NB4 (cell line): ENCODE results near the gene RAB11FIP3.
A peak's percentile ranks its signal among the peaks of the same experiment; 100 is the strongest.
"Not testable (repeated sequence)": the region's sequence is repeated elsewhere in the genome, so short reads cannot be mapped to it uniquely, and the experiment has no call there.

Experiments
- DNase-seq: peaks from one replicate; pipeline ENCODE4 v3.0.0; 2010; ENCODE audit warnings: low read depth
- H3K4me3 ChIP-seq: one replicate; pipeline ENCODE4 v1.5.1; 2011; ENCODE audit warnings: mild to moderate bottlenecking, low read depth, low read length, moderate library complexity
- MYC ChIP-seq: IDR thresholded peaks from 2 replicates; pipeline ENCODE4 v1.6.1; 2011; ENCODE audit warnings: low read depth, low read length
- POLR2A ChIP-seq: IDR thresholded peaks from 2 replicates; pipeline ENCODE4 v1.6.1; 2011; ENCODE audit warnings: mild to moderate bottlenecking; ENCODE audit not compliant: insufficient read length; ENCODE audit errors: extremely low read depth
- TF ChIP-seq, protein P1 (sequence below): IDR thresholded peaks from 2 replicates; pipeline ENCODE4 v1.6.1; 2011; ENCODE audit warnings: low read depth, low read length
- TF ChIP-seq, protein P2 (sequence below): IDR thresholded peaks from one replicate; pipeline ENCODE4 v1.5.1; 2012; ENCODE audit warnings: low read depth, low read length

Gene RAB11FIP3

DNA sequence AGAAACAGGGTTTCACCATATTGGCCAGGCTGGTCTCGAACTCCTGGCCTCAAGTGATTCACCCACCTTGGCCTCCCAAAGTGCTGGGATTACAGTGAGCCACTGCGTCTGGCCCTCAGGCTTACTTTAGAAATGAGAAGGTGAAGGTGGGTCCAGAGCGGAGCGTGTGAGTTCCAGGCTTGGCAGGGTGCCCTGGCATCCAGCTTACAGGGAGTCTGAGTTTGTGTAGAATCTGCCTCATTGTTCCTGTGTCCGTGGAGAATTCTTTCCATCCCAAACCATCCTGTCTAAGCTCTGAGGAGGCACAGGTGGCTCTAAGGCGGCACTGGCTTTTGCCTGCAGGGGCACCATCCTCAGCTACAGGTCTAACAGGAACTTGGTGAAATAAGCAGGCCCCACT, 50.6 kb downstream of the RAB11FIP3 start:
- DNase-seq = no peak
- no peak overlapping the region for H3K4me3 ChIP-seq
- TF ChIP-seq, protein P1, sequence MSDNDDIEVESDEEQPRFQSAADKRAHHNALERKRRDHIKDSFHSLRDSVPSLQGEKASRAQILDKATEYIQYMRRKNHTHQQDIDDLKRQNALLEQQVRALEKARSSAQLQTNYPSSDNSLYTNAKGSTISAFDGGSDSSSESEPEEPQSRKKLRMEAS = no peak
- no peak for TF ChIP-seq MYC
- no peak for TF ChIP-seq POLR2A
- TF ChIP-seq, protein P2, sequence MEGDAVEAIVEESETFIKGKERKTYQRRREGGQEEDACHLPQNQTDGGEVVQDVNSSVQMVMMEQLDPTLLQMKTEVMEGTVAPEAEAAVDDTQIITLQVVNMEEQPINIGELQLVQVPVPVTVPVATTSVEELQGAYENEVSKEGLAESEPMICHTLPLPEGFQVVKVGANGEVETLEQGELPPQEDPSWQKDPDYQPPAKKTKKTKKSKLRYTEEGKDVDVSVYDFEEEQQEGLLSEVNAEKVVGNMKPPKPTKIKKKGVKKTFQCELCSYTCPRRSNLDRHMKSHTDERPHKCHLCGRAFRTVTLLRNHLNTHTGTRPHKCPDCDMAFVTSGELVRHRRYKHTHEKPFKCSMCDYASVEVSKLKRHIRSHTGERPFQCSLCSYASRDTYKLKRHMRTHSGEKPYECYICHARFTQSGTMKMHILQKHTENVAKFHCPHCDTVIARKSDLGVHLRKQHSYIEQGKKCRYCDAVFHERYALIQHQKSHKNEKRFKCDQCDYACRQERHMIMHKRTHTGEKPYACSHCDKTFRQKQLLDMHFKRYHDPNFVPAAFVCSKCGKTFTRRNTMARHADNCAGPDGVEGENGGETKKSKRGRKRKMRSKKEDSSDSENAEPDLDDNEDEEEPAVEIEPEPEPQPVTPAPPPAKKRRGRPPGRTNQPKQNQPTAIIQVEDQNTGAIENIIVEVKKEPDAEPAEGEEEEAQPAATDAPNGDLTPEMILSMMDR = no peak

DNA sequence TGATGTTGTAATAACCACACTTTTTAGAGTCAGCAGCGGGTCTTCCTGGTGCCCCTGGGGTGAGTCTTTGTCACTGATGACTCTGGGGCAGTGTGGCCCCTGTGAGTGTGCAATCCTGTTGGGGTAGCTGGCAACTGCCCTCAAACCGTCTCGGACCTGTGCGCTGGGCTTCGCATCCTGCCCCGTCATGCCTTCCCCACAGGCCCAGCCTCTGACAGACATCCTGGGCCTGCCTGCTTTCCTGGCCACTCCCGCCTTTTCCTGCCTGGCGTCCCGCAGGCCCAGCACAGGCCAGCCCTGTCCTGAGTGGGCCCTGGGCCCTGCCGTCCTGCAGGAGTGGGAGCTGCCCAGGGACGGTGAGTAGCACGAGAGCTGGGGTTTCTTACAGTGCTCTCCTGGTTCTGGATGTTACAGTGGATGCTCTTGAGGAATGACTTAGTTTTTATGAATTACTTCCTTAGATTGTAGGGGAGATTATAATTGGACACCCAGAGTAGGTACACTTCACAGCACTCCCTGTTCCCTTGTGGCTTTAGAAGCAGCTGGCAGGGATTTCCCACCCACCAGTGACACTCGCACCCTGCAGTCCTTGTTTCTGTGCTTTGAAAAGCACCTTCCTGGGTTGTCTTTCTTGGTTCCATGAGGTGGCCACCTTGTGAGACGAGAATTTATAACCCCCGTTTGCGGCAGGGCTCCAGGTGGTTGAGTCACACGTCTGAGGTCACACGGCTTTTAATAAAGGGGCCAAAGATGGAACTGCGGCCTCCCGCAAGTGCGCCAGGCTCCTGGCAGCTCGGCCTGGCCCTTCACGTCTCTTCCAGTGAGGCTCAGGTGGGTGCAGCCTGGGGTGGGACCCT, 52.1 kb downstream of the RAB11FIP3 start:
- DNase-seq = peak; percentile 80
- H3K4me3 ChIP-seq = no peak overlapping the region
- TF ChIP-seq, protein P2 = no peak
- no peak for TF ChIP-seq POLR2A
- TF ChIP-seq, protein P1 = peak; percentile 45; the same call in 1 of the 2 replicates

DNA sequence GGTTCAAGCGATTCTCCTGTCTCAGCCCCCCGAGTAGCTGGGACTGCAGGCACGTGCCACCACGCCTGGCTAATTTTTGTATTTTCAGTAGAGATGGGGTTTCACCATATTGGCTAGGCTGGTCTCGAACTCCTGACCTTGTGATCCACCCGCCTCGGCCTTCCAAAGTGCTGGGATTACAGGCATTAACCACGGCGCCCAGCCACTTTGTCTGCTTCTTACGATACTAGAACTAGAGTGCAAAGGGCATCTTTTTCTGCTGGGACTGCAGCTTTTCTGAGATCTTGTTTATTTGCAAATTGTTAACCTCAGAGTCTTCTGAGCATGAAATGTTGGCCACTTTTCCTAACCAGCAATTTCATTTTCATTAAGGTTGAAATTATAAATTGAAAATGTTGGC, 52.8 kb downstream of the RAB11FIP3 start:
- H3K4me3 ChIP-seq, DNase-seq: not testable (repeated sequence)

DNA sequence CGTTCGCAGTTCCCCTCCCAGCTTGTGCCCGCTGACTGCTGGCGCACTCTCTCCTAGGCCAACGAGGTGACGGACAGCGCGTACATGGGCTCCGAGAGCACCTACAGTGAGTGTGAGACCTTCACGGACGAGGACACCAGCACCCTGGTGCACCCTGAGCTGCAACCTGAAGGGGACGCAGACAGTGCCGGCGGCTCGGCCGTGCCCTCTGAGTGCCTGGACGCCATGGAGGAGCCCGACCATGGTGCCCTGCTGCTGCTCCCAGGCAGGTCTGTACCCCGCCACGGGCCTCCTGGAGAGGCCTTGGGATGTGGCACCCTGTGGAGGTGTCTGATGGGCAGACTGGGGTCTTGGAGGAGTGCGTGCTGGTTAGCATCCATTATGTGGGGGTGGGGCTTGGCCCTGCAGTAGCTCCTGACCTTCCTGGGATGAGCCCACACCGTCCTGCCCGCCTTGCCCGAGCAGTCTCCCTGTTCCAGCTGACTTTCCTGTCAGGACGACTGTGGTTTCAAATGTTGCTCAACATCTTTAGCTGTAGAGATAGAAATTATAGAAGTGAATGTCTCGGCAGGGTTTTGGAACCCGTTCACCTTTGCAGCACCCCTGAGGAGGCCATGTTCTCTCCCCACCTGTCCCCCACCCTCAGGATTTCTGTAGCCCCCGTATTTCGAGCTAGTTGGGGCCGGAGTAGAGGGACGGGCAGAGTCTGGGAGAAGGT, 57.2 kb downstream of the RAB11FIP3 start:
- TF ChIP-seq, protein P2 = no peak
- TF ChIP-seq POLR2A = no peak
- TF ChIP-seq, protein P1 = no peak
- no peak for TF ChIP-seq MYC
- H3K4me3 ChIP-seq = no peak overlapping the region
- DNase-seq = no peak

DNA sequence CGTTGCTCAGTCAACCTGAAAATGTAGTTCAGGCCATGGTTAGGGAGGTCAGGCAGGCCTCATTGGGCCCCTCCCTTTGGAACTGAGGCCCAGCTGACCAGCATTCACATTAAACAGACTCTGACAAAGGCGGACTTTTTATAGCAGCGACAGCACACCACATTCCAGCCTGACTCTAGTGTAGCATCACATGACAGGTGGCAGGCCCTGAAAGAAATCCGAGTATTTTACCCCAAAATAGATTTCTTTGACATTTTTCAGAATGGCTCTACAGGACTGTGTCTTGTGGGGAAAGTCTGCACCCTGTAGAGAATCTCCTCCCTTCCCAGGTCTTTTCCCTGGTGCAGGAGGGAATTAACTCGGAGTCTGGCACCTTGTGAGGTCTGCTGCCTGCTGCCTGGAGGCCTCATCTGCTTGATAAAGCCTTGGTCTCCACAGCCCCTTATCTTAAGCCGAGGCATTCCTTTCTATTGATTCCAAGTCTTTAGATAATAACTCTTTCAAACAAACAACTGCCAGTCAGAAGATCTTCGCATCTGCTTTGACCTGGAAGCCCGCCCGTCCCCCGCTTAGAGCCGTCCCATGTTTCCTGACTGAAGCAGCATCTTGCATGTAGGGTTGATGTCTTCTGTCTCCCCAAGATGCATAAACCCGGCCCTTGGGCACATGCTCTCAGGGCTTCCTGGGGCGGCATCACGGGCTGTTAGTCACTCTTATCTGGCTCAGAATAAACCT, 58.1 kb downstream of the RAB11FIP3 start:
- no peak overlapping the region for H3K4me3 ChIP-seq
- no peak for TF ChIP-seq POLR2A
- no peak for DNase-seq

DNA sequence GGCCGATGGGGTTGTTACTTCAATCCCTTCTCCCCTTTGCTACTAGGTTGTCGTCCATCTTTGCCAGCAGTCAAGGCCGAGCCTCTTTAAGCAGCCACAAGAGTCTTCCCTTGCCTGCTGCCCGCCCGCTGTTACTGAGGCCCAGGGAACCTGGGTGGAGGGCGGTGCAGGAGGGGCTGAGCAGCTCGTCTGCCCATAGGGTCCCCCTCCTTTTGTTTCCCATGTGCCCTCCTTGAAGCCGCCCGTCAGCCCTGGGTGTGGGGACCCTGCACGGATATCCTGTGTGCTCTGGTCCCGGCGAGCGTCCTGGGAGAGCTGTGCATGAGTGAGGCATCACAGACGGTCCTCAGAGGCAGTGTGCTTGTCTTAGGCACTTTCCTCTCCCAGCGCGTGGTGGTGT, 64.2 kb downstream of the RAB11FIP3 start:
- H3K4me3 ChIP-seq = no peak overlapping the region
- TF ChIP-seq MYC (no peak), POLR2A (no peak)
- TF ChIP-seq, protein P2 = no peak
- TF ChIP-seq, protein P1 = no peak
- no peak for DNase-seq
